ENCODE data around the gene ABCF2.

- TF ChIP-seq, protein P1, sequence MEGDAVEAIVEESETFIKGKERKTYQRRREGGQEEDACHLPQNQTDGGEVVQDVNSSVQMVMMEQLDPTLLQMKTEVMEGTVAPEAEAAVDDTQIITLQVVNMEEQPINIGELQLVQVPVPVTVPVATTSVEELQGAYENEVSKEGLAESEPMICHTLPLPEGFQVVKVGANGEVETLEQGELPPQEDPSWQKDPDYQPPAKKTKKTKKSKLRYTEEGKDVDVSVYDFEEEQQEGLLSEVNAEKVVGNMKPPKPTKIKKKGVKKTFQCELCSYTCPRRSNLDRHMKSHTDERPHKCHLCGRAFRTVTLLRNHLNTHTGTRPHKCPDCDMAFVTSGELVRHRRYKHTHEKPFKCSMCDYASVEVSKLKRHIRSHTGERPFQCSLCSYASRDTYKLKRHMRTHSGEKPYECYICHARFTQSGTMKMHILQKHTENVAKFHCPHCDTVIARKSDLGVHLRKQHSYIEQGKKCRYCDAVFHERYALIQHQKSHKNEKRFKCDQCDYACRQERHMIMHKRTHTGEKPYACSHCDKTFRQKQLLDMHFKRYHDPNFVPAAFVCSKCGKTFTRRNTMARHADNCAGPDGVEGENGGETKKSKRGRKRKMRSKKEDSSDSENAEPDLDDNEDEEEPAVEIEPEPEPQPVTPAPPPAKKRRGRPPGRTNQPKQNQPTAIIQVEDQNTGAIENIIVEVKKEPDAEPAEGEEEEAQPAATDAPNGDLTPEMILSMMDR (conservative IDR thresholded peaks at IDR 0.05; ENCODE audit: low read depth, low read length) = no peak
- TF ChIP-seq EZH2phosphoT487 (IDR thresholded peaks at IDR 0.05; ENCODE audit: borderline replicate concordance, low read length) (no peak), EZH2 (IDR thresholded peaks at IDR 0.05; ENCODE audit: low read length, unreplicated experiment) (no peak)
Observed at GRCh38 chr7:151243045-151243349, 16.0 kb upstream of the ABCF2 start.

Data from PC-3 (cell line).